ENCODE data around the gene MARCKSL1.

GRCh38 chr1:32305310-32305709, 30.7 kb downstream of the MARCKSL1 start:
- TF ChIP-seq POLR2A (IDR thresholded peaks at IDR 0.05) = no peak
- no peak for TF ChIP-seq CTCF (IDR thresholded peaks at IDR 0.05)
